Activated T-cell treated with anti-CD3 and anti-CD28 coated beads for 48 hours (primary cell): ENCODE results near the gene WDR59.
"Not testable (repeated sequence)": the region's sequence is repeated elsewhere in the genome, so short reads cannot be mapped to it uniquely, and the experiment has no call there.

ENCODE experiments used
- DNase-seq: peaks from one replicate; pipeline ENCODE4 v3.0.0-alpha.2; 2020; ENCODE audit warnings: low read depth

WDR59 gene, protein sequence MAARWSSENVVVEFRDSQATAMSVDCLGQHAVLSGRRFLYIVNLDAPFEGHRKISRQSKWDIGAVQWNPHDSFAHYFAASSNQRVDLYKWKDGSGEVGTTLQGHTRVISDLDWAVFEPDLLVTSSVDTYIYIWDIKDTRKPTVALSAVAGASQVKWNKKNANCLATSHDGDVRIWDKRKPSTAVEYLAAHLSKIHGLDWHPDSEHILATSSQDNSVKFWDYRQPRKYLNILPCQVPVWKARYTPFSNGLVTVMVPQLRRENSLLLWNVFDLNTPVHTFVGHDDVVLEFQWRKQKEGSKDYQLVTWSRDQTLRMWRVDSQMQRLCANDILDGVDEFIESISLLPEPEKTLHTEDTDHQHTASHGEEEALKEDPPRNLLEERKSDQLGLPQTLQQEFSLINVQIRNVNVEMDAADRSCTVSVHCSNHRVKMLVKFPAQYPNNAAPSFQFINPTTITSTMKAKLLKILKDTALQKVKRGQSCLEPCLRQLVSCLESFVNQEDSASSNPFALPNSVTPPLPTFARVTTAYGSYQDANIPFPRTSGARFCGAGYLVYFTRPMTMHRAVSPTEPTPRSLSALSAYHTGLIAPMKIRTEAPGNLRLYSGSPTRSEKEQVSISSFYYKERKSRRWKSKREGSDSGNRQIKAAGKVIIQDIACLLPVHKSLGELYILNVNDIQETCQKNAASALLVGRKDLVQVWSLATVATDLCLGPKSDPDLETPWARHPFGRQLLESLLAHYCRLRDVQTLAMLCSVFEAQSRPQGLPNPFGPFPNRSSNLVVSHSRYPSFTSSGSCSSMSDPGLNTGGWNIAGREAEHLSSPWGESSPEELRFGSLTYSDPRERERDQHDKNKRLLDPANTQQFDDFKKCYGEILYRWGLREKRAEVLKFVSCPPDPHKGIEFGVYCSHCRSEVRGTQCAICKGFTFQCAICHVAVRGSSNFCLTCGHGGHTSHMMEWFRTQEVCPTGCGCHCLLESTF

DNA sequence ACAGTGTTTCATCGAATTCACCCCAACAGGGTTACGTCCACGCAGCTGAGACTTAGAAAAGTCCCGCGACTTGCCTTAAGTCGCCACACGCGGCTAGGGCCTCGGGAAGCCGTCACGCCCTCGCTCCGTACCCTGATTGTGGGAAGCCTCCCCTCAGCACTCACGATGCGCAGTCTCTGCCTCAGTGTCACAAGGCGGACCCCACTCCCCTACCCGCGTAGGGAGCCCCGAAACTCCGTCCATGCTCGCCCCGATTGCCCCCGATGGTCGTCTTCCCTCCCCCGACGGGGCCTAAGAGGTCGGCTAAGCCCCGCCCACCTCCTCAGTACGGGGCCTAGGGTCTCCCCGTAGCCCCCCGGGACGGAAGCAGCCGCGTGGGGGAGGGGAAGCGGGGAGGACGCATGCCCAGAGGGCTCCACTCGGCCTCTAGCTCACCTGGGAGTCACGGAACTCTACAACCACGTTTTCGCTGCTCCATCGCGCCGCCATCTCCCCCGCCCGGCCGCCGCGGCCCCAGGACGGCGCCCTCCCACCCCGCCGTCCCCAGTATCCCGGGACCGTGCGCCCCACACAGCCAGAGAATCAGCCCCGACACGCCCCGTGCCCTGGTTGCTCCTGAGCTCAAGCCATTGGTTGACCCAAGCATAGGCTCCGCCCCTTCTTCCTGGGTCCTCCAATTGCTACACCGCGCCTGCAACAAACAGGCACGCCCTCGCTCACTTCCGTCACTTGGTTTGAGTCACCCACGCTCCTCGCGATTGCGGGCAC is at the start of gene WDR59:
Gene WDR59 (minus strand): TSS at position 595 of the 768 bp plus-strand sequence. CDS start 106 bp downstream, at position 489.
- DNase-seq = peak; percentile 96

DNA sequence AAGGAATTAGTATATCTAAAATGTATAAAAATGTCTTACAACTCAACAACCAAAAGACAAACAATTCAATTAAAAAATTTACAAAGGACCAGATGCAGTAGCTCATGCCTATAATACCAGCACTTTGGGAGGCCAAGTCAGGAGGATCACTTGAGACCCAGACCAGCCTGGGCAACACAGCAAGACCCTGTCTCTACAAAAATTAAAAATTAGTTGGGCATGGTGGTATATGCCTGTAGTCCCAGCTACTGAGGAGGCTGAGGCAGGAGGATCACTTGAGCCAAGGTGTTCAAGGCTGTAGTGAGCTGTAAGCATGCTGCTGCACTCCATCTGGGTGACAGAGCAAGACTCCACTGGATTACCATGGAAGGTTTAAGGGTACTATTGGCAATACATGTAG is 47.7 kb upstream of the WDR59 start:
- no peak for DNase-seq

DNA sequence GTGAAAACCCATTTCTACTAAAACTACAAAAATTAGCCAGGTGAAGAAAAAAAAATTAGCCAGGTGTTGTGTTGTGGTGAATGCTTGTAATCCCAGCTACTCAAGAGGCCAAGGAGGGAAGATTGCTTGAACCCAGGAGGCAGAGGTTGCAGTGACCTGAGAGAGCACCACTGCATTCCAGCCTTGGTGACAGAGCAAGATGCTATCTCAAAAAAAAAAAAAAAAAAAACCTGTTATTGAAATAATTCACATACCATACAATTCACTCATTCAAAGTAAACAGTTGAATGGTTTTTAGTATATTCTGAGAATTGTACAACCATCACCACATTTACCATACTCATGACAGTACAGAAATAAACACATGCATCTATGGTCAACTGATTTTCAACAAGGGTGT is 44.9 kb upstream of the WDR59 start:
- no peak for DNase-seq

DNA sequence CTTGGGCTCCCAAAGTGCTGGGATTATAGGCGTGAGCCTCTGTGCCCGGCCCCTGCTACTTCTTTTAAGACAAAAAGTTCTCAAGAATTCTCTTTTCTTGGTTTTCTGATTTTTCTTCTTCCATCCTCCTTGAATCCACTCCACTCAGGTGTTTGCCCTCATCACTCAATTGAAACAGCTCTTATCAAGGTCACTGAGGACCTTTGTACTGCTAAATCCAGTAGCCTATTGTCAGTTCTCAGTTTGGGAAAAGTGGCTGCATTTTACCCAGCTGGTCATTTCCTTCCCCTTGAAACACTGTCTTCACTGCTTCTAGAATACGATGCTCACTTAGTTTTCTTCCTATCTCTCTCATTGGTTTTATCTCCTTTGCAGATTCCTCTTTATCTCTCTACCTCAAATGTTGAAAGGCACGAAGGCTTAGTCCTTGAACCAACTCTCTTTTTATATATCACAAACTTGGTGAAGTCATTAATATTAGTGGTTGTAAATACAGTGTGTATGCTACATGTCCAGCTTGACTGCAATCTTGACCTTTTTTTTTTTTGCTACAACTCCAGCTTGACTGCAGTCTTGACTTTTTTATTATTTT is 43.7 kb upstream of the WDR59 start:
- no peak for DNase-seq

DNA sequence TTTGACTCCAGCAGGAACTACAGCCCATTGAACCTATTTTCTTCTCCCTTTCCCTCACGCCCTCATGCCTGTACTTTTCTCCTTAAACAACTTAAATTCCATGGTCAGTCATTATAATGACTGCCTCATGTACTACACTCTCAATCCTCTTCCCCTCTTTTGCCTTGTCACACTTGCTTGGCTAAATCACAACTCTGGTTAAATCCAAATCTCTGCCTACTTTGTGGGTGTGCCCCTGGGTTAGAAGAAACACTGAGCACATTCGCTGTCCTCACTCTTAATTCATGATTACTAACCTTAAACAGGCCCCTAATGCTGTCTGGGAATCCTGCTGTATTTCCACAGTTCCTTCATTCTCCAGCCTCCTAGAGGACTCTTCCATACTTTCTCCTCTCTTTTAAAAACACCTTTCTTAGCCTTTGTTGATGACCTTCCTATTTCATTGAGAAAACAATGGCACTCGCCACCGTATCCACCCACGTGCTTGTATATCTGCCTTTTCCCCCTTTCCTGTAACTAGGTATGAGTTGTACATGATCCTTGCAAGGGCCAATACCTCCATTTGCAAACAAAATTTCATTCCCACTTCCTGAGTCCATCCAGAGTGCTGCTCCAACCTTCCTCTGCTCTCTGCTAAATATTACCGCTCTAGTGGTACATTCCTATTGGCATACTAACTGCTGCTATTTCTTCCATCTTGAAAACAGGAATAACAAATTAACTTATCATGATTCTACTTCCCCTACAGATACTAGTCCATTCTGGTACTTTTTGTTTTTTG is 42.8 kb upstream of the WDR59 start:
- DNase-seq = no peak

DNA sequence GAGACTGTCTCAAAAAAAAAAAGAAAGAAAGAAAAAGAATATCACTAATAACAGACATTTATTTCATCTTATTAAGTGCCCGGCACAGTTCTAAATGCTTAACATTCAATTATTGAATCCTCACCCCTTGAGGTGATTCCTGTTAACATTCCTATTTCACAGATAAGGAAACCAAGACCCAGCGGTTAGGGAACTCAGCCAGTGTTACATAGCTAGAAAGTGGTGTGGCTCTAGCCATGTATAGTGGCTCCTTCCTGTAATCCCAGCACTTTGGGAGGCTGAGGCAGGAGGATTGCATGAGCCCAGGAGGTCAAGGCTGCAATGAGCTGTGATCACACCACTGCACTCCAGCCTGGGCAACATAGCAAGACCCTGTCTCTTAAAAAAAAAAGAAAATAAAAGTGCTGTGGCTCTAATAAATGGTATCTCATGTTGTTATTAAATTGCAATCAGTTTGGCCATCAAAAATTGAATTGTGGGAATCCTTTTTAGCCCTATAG is 42.0 kb upstream of the WDR59 start:
- no peak for DNase-seq

DNA sequence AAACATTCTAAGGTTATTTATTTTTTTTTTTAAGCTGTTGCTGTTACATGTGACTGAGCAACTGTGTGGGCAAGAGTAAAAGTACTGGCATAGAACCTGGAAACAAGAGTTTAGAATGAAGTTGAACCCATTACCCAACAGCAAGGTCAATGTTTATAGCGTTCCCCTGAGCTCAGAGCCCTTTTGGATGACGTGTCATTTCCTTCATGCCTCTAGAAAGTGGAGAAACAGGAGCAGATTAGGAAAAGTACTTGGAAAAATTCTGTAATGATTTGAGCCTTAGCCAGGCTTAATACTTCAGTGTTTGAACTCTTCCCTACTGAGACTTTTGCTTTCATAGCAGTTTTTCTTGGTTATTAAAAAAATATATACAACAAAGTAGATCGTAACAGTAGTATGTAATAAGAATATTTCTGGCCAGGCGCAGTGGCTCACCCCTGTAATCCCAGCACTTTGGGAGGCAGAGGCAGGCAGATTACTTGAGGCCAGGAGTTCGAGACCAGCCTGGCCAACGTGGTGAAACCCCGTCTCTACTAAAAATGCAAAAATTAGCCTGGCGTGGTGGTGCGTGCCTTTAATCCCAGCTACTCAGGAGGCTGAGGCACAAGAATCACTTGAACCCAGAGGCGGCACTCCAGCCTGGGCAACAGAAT is 41.4 kb upstream of the WDR59 start:
- not testable (repeated sequence) for DNase-seq

DNA sequence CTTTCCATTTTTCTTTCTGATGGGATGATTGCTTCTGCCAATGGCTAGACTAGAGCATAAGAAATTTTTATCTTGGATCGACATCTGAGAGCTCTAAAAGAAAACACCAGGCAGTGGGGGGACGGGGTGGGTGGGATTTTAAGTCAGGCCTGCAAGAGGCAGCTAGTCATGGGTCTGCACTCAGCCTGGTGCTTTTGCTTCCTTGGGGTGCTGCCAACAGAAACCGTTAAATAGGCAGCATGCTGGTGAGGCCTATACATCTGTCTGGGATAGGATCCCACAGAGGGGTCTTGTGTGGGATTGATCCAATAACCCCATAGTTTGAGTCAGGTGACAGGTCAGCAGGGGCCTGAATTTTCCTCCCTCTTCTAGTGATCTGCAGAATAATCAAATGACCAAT is 40.8 kb upstream of the WDR59 start:
- DNase-seq = no peak

DNA sequence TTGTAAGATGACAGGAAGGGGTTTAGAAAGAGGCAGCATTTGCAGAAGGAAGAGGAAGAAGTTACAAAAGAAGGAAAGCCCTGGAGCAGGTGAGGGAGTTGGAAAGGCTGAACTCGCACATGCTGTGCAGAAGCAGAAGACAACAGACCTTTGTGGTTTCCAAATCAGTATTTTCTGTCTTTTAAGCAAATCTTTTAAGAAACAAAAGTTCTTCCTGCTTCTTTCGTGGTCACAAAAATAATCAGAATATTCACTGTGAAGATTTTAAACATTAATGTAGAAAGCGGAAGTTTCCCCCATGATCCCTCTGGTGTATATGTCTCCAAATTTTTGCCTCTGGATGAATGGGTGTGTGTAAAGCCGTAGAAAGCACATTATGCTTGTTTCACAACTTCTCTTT is 39.7 kb upstream of the WDR59 start:
- no peak for DNase-seq

DNA sequence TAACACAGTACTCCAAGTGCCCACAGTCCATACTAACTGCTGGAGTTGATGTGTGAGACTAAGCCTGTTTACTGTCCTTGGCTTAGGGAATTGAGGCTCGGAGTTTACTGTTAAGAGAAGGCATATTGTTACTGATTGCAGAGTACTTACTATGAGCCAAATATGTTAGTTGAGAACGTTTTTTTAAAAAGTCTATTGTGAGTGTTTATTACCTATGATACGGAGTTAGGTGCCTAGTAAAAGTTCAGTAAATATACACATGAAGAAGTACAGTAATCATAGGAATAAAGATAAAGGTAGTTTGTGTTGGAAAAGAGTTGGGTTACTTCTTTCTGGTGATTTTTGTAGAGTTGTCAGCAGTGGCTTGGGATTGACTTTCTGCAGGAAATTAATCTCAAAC is 39.3 kb upstream of the WDR59 start:
- no peak for DNase-seq

DNA sequence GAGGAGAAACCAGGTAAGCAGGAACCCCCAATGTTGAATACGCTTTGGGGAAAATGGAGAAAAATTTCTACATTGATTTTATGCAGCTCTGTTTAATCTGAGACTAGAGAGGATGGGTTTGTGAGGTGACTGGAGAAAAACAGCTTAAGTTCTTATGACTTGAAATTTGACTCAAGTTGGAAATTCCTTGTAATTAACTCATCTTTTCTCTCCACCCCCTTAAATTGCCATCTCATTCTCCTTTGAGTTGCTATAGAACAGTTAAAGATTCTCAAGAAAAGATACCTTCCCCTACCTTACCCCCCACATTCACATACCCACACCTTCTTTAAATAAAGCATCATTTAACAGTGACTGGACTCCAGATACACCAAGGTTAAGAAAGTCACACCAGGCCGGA is 38.1 kb upstream of the WDR59 start:
- DNase-seq = no peak

DNA sequence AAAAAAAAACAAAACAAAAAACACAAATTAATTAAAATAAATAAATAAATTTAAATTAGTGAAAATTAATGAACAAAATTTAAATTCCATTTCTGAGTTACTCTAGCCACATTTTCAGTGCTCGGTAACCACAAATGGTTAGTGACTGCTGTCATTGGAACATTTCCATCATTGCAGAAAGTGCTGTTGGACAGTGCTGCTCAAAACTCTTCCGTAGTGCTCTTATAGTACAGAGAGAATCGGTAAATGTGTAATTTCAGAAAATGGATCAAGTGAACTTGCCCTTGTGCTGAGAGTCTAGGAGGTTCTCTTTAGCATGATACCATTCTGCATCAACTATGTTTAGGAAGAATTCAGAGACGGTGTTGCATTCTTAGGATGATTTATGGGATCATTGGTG is 37.6 kb upstream of the WDR59 start:
- DNase-seq = no peak

DNA sequence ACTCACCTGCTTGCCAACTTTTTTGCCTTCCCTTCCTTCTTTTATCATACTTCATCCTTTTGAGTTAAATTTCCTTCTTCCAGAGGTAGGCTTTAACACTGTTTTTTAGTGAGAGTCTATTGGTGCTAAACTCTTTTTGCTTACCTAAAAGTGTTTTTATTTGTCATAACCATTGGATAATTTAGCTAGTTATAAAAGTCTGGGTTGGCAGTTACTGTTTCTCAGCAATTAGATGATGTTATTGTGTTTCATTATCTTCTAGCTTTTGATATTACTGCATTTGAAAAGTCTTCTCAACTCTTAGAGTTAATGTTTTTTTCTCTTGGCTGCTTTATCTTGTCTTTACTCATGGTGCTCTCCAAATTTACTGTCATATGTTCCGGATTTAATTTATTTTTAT is 36.5 kb upstream of the WDR59 start:
- no peak for DNase-seq

DNA sequence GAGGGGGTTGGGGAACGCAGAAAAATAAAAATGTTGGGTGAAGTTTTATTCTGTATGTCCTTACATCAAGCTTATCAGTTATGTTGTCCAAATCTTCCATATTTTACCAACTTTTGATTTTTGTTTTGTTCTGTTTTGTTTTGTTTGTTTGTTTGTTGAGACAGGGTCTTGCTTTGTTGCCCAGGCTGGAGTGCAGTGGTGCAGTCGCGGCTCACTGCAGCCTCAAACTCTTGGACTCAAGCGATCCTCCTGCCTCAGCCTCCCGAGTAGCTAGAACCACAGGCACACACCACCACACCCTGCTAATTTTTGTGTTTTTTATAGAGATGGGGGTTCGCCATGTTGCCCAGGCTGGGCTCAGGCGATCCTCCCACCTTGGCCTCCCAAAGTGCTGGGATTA is 34.7 kb upstream of the WDR59 start:
- no peak for DNase-seq

DNA sequence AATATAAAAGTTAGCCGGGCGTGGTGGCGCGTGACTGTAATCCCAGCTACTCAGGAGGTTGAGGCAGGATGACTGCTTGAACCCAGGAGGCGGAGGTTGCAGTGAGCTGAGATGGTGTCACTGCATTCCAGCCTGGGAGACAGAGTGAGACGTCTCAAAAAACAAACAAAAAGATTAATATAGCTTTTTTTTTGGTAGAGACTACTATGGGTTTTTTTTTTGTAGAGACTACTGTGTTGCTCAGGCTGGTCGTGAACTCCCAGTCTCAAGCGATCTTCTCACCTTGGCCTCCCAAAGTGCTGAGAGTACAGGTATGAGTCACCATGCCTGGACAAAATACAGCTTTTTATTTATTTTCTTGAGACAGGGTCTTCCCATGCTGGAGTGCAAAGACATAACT is 34.1 kb upstream of the WDR59 start:
- DNase-seq = no peak

DNA sequence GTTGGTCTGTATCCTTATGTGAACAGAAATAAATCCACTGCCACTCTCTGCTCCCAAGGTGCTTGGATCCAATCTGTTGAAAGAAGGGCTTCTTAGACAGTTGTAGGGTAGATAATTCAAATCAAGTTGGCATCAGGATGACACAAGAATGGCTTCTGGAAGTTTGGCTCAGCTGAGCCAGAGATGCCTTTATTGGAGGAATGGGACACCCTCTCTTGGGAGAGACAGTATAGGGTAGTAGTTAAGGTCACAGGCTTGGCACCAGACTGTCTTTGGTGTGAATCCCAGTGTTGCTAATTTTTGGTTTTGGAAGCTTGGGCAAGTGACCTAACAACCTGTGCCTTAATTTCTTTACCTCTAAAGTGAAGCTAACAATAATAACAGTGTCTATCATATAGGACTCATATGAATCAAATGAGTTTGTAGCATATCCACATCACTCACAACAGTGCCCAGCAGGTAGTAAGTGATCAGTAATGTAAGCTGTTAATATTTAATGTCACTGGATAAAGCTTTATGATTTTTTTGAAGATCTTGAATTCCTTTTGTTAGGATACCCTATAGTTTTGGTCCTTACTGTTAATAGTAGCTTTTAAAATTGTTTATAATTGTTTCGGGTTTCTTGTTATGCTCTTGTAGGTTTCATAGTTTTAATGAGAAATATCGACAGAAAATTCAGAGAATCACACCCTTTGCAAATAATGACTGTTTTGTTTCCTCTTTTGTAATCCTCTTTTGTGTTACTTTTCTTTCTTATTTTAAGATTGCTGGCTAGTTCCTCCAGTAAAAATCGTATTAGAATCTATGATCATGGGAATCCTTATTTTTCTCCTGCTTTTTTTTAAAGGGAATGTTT is 33.0 kb upstream of the WDR59 start:
- no peak for DNase-seq

DNA sequence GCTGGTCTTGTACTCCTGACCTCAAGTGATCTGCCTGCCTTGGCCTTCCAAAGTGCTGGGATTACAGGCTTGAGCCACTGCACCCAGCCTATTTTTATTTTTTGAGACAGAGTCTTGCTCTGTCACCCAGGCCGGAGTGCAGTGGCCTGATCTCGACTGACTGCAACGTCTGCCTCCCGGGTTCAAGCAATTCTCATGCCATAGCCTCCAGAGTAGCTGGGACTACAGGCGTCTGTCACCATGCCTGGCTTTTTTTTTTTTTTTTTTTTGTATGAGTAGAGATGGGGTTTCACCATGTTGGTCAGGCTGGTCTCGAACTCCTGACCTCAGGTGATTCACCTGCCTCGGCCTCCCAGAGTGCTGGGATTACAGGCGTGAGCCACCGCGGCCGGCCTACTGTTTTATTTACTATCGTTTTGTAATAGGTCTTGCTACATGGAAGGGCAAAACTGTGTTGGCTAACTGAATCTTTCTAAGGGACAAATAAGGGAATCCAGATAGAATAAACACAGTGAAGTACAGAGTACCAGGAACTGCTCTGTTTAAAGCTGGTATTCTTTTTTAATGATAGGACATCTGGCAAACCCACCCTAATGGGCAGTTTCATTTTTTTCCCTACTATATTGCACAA is 31.6 kb upstream of the WDR59 start:
- not testable (repeated sequence) for DNase-seq

DNA sequence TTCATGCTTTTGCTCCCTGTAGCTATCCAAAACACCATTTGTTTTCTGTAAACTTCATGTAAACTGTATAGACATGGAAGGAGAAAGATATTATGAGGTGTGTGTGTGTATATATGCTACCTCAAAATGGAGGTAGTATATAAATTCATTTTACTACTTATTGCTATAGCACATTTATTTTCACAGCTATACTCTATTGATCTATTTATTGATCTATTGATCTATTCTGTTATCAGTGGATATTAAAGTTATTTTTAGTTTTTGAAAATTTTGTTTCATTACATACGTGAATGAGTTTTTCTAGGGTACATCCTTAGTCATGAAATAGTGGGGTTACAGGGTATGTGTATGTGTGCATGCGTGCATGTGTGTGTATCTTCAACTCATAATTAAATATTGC is 29.4 kb upstream of the WDR59 start:
- no peak for DNase-seq

DNA sequence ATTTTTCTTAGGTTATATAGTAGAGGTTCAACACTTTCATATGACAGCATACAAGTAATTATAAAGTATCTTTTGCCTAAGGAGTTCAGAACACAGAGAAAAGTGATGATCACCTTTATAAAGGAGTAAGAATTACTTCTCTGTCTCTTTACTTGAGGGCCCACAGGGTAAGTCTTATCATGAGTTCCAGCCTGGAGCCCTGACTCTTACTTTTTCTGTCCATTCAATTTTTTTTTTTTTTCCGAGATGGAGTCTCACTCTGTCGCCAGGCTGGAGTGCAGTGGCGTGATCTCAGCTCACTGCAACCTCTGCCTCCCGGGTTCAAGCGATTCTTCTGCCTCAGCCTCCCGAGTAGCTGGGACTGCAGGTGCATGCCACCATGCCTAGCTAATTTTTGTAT is 28.2 kb upstream of the WDR59 start:
- DNase-seq = not testable (repeated sequence)
